ENCODE data around the gene NEDD4. TPM values are rescaled to one million over a fixed set of nuclear protein-coding genes. Genes with fewer than 3 reads are reported as not detected.

NEDD4 gene
- polyA plus RNA-seq, 2 of the 4 experiments (the other 2 are of a cell fraction): 56.4 to 78.8 TPM

DNA sequence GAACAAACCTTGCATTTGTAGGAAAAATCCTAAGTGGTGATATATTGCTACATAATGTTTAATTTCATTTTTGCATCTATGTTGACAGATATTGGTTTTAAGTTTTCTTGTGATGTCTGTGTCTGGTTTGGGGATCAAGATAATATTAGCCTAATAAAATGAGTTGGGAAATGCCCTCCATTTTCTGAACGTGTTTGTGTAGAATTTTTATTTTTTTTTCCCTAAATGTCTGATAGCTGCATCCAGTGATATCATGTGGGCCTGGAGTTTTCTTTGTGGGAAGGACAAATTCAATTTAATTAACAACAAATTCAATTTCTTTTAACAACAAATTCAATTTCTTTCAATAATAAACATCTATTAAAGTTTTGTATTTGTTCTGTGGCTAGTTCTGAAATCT, 35.1 kb downstream of the NEDD4 start:
- Histone ChIP-seq H3K4me2 (peak overlapping the region; percentile 47), H3K4me1 (peaks cover 23% of the 10 kb centered on the region), H3K9me3 (no peaks in the 10 kb centered on the region), H3K27ac (peak overlapping the region in 1 of 2 experiments; percentile 55; a peak in 3 of 6 replicates), H3K4me3 (peak overlapping the region; percentile 24; the same call in 2 of the 3 replicates)
- ChIA-PET POLR2A (no interaction called here), CTCF (no interaction called here)
- WGBS (ENCODE audit: missing lambda C conversion rate): 35% methylated on average over 1 of the region's 1 CpG
- FAIRE-seq (no peak), ATAC-seq (no peak), DNase-seq (ENCODE audit: low read depth in 1 of 2, low spot score in 1 of 2) (no peak)
- TF ChIP-seq CBX8 (IDR thresholded peaks at IDR 0.05) (no peak), HDAC2 (IDR thresholded peaks at IDR 0.05) (no peak), CHD4 (IDR thresholded peaks at IDR 0.05; ENCODE audit: borderline replicate concordance) (no peak), RARB (CRISPR knock-in tag; IDR thresholded peaks at IDR 0.05) (no peak), TP53 (CRISPR knock-in tag; IDR thresholded peaks at IDR 0.05) (no peak), RAD21 (conservative IDR thresholded peaks at IDR 0.05 in 1 of 2, IDR thresholded peaks at IDR 0.05 in 1 of 2) (no peak), KDM5A (IDR thresholded peaks at IDR 0.05) (no peak), TFCP2L1 (CRISPR knock-in tag; IDR thresholded peaks at IDR 0.05) (no peak)
- TF ChIP-seq, protein P1, sequence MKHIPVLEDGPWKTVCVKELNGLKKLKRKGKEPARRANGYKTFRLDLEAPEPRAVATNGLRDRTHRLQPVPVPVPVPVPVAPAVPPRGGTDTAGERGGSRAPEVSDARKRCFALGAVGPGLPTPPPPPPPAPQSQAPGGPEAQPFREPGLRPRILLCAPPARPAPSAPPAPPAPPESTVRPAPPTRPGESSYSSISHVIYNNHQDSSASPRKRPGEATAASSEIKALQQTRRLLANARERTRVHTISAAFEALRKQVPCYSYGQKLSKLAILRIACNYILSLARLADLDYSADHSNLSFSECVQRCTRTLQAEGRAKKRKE (CRISPR knock-in tag; IDR thresholded peaks at IDR 0.05; ENCODE audit: low read depth): no peak
- TF ChIP-seq, protein P2, sequence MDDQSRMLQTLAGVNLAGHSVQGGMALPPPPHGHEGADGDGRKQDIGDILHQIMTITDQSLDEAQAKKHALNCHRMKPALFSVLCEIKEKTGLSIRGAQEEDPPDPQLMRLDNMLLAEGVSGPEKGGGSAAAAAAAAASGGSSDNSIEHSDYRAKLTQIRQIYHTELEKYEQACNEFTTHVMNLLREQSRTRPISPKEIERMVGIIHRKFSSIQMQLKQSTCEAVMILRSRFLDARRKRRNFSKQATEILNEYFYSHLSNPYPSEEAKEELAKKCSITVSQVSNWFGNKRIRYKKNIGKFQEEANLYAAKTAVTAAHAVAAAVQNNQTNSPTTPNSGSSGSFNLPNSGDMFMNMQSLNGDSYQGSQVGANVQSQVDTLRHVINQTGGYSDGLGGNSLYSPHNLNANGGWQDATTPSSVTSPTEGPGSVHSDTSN (IDR thresholded peaks at IDR 0.05): no peak

DNA sequence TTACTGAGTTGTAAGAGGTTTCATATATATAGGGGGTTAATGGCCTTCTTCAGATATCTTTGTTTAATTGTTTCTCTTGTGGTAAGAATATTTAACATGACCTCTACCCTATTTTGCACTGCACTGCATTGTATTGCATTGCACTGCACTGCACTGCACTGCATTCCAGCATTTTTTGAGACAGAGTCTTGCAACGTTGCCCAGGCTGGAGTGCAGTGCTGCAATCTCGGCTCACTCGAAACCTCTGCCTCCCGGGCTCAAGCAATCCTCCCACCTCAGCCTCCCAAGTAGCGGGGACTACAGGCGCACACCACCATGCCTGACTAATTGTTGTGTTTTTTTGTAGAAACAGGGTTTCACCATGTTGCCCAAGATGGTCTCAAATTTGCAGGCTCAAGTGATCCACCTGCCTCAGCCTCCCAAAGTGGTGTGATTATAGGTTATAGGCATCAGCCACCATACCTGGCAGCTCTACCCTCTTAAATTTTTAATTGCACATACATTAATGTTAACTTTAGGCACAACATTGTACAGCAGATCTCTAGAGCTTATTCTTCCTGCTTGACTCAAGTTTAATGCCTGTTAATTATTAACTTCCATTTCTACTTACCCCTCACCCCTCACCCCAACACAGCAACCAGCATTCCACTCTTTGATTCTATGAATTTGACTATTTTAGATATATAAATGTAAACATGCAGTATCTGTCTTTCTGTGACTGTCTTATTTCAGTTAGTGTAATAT, 38.4 kb downstream of the NEDD4 start:
- Histone ChIP-seq H3K4me3 (no peak overlapping the region), H3K9me3 (no peaks in the 10 kb centered on the region), H3K4me1 (peaks cover 41% of the 10 kb centered on the region), H3K4me2 (peak overlapping the region; percentile 62), H3K27ac (peak overlapping the region; percentile 26 to 30; a peak in 4 of 6 replicates)
- WGBS (ENCODE audit: missing lambda C conversion rate): 90% methylated on average over 6 of the region's 6 CpGs
- POLR2A ChIA-PET: no interaction called here
- CTCF ChIA-PET: interaction anchor here (1.6 kb wide), 1 partner anchor 306 kb away, joined by 3 read pairs; no protein-coding TSS in a partner anchor
- DNase-seq (ENCODE audit: low read depth in 1 of 2, low spot score in 1 of 2) (no peak), FAIRE-seq (no peak), ATAC-seq (peak; percentile 50 to 51; a peak in 3 of 6 replicates)
- no peak for TF ChIP-seq JUNB (IDR thresholded peaks at IDR 0.05)
- no peak for TF ChIP-seq SREBF2 (IDR thresholded peaks at IDR 0.05)
- TF ChIP-seq, protein P1 (CRISPR knock-in tag; IDR thresholded peaks at IDR 0.05; ENCODE audit: low read depth): no peak
- no peak for TF ChIP-seq RNF2 (IDR thresholded peaks at IDR 0.05; ENCODE audit: borderline replicate concordance, low read depth)
- no peak for TF ChIP-seq RFX5 (IDR thresholded peaks at IDR 0.05)
- no peak for TF ChIP-seq KDM1A (IDR thresholded peaks at IDR 0.05; ENCODE audit: low read depth)
- no peak for TF ChIP-seq CBX8 (IDR thresholded peaks at IDR 0.05)
- TF ChIP-seq, protein P3, sequence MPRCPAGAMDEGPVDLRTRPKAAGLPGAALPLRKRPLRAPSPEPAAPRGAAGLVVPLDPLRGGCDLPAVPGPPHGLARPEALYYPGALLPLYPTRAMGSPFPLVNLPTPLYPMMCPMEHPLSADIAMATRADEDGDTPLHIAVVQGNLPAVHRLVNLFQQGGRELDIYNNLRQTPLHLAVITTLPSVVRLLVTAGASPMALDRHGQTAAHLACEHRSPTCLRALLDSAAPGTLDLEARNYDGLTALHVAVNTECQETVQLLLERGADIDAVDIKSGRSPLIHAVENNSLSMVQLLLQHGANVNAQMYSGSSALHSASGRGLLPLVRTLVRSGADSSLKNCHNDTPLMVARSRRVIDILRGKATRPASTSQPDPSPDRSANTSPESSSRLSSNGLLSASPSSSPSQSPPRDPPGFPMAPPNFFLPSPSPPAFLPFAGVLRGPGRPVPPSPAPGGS (IDR thresholded peaks at IDR 0.05): no peak
- no peak for TF ChIP-seq POLR2AphosphoS2 (conservative IDR thresholded peaks at IDR 0.05; ENCODE audit: low read length)
- TF ChIP-seq, protein P4, sequence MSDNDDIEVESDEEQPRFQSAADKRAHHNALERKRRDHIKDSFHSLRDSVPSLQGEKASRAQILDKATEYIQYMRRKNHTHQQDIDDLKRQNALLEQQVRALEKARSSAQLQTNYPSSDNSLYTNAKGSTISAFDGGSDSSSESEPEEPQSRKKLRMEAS (IDR thresholded peaks at IDR 0.05): no peak
- TF ChIP-seq NR3C1 (IDR thresholded peaks at IDR 0.05): no peak
- TF ChIP-seq GATA3 (IDR thresholded peaks at IDR 0.05; ENCODE audit: borderline replicate concordance): no peak
- no peak for TF ChIP-seq EHMT2 (IDR thresholded peaks at IDR 0.05; ENCODE audit: low read depth)
- no peak for TF ChIP-seq ZFP36 (IDR thresholded peaks at IDR 0.05; ENCODE audit: borderline replicate concordance, partially characterized antibody)
- no peak for TF ChIP-seq MYC (IDR thresholded peaks at IDR 0.05; ENCODE audit: borderline replicate concordance, low read length)
- TF ChIP-seq, protein P5, sequence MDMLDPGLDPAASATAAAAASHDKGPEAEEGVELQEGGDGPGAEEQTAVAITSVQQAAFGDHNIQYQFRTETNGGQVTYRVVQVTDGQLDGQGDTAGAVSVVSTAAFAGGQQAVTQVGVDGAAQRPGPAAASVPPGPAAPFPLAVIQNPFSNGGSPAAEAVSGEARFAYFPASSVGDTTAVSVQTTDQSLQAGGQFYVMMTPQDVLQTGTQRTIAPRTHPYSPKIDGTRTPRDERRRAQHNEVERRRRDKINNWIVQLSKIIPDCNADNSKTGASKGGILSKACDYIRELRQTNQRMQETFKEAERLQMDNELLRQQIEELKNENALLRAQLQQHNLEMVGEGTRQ (IDR thresholded peaks at IDR 0.05): no peak
- TF ChIP-seq RAD21 (conservative IDR thresholded peaks at IDR 0.05 in 1 of 2, IDR thresholded peaks at IDR 0.05 in 1 of 2): no peak
- TF ChIP-seq, protein P6, sequence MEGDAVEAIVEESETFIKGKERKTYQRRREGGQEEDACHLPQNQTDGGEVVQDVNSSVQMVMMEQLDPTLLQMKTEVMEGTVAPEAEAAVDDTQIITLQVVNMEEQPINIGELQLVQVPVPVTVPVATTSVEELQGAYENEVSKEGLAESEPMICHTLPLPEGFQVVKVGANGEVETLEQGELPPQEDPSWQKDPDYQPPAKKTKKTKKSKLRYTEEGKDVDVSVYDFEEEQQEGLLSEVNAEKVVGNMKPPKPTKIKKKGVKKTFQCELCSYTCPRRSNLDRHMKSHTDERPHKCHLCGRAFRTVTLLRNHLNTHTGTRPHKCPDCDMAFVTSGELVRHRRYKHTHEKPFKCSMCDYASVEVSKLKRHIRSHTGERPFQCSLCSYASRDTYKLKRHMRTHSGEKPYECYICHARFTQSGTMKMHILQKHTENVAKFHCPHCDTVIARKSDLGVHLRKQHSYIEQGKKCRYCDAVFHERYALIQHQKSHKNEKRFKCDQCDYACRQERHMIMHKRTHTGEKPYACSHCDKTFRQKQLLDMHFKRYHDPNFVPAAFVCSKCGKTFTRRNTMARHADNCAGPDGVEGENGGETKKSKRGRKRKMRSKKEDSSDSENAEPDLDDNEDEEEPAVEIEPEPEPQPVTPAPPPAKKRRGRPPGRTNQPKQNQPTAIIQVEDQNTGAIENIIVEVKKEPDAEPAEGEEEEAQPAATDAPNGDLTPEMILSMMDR (IDR thresholded peaks at IDR 0.05): no peak
- no peak for TF ChIP-seq TFCP2L1 (CRISPR knock-in tag; IDR thresholded peaks at IDR 0.05)
- TF ChIP-seq HOXB13 (CRISPR knock-in tag; IDR thresholded peaks at IDR 0.05; ENCODE audit: low read depth): no peak

All from A549 (cell line).